Epithelial cell of esophagus (primary cell): Measurements from ENCODE around the gene GABRG3.
A peak's percentile ranks its signal among the peaks of the same experiment; 100 is the strongest.

Experiments used
- DNase-seq: peaks from one replicate; pipeline ENCODE4 v3.0.0; 2010; ENCODE audit warnings: low read depth
- H3K4me3 ChIP-seq: 2 replicates; pipeline ENCODE4 v1.5.1; 2011; ENCODE audit warnings: mild to moderate bottlenecking, low read length, control low read depth
- CTCF ChIP-seq: IDR thresholded peaks from 2 replicates; pipeline ENCODE4 v1.5.1; 2011; ENCODE audit warnings: low read depth, mild to moderate bottlenecking, low read length, control low read depth, inconsistent platforms; ENCODE audit not compliant: insufficient read depth; ENCODE audit errors: missing control alignments

GABRG3 gene

DNA sequence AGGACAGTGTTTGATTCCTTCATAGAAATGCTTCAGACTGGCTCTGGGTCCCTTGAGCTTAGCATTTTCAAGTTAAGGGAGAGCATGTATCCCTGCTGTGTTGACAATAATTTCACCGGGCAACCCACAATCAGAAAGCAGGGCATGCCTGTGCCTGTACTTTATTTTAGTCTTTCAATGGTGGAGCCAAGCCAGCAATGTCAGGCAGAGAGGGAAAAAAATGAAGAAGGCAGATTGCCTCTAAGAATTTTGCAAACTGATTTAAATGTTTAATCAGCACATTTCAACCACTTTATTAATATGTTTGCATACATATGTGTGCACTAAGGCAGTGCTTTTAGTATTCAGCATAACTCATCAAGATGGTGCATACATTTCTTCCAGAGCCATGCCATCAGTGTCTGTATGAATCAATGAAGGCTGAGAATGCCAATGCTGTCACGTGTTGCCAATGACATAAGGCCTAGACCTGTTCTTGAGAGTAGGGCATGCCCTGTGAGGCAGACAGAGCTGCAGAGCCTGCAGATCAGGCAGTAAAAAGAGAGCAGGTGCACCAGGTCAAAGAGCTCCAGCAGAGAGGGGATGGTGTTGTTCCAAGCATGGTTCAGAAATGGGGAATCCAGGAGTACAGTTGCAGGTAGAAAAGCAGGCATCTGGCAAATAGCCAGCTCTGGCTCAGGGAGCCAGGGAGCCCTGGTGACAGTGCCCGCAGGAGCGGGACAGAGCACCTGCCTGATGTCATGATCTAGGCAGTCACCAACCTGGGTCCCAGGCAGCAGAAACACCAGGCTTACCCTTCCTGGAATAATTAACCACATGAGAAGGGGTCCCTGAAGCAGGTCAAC lies 508.5 kb downstream of the GABRG3 start:
- peak; percentile 84 for DNase-seq
- no peak overlapping the region for H3K4me3 ChIP-seq
- TF ChIP-seq CTCF: no peak

DNA sequence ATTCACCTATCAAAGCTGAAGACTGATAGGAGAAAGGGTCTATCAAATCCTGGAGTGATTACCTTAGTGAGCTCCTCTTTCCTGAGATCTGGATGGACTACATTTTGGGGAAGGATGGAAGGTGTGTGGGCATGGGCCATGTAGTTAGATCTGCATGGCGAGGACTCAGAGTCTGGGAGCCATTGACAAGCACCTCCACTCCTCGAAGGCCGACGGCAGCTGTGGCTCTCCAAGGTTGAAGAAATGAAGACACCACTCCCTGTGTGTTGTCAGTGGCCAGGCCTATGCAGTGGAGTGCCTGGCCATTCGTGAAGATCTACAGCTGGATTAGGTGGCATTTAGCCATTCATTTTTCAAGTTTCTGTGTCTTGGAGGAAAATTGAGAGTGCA lies 509.2 kb downstream of the GABRG3 start:
- TF ChIP-seq CTCF: no peak
- no peak for DNase-seq
- H3K4me3 ChIP-seq: no peak overlapping the region

- DNase-seq: peak; percentile 71
- H3K4me3 ChIP-seq: no peak overlapping the region
- TF ChIP-seq CTCF: no peak
These were observed 509.7 kb downstream of the GABRG3 start for GRCh38 chr15:27480642-27481041.

GRCh38 chr15:27481768-27482167 lies 510.8 kb downstream of the GABRG3 start:
- H3K4me3 ChIP-seq: no peak overlapping the region
- no peak for TF ChIP-seq CTCF
- no peak for DNase-seq

DNA sequence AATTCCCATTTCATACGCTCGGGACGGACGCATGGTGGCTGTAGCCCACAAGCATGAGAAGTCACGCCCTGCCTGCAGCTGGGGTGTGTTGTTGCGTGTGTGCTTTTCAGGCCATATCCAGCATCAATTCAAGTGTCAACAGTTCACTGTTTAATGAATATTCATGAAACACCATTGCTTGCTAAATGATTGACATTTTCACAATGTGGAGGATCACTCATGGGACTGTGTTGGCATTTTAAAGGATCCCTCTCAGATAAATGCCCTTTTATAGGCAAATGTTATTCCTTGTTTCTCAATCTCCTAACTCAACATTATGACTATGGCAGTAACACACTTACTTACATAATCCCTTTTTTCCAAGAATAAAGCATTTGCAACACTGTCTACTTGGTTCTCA lies 511.3 kb downstream of the GABRG3 start:
- no peak for DNase-seq
- H3K4me3 ChIP-seq: no peak overlapping the region
- TF ChIP-seq CTCF: no peak

GRCh38 chr15:27483124-27483523 lies 512.1 kb downstream of the GABRG3 start:
- TF ChIP-seq CTCF: no peak
- no peak for DNase-seq
- no peak overlapping the region for H3K4me3 ChIP-seq

DNA sequence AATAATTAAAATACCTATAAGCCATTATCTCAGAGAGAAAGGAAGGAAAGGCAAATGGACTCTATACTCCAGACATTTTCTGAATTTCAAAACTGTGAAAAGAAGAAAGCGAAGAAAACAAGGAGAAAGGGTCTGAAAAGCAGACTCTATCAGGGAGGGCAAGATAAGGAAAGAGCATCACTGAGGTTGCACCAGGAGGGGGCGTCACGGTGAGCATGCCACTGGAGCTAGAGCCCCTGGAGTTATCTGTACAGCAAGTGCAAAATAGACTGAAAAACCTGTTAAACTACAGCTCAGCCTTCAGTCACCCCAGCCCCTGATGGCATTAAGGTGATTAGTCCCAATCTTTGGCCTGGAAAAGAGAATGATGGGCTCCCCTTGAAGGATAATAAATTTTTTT lies 514.3 kb downstream of the GABRG3 start:
- no peak for DNase-seq
- TF ChIP-seq CTCF: no peak
- no peak overlapping the region for H3K4me3 ChIP-seq
